Brain microvascular endothelial cell (primary cell): ENCODE measurements around the gene TBC1D4.
A peak's percentile ranks its signal among the peaks of the same experiment; 100 is the strongest.

Experiments
- DNase-seq: peaks from one replicate; pipeline ENCODE4 v3.0.0-alpha.2; 2020
- H3K27ac ChIP-seq: fragments of 250-450 bp; sonication (Bioruptor Pico); 2 replicates; pipeline ENCODE4 v1.5.1; 2020; ENCODE audit warnings: mild to moderate bottlenecking, moderate library complexity
- H3K27me3 ChIP-seq: fragments of 250-450 bp; sonication (Bioruptor Pico); replicated peaks from 2 replicates; pipeline ENCODE4 v1.5.1; 2020; ENCODE audit warnings: mild to moderate bottlenecking
- H3K36me3 ChIP-seq: fragments of 250-450 bp; sonication (Bioruptor Pico); replicated peaks from 2 replicates; pipeline ENCODE4 v1.5.1; 2020; ENCODE audit warnings: mild to moderate bottlenecking
- H3K4me3 ChIP-seq: 2 replicates; pipeline ENCODE4 v1.5.1; 2011; ENCODE audit warnings: low read depth, mild to moderate bottlenecking, control low read depth, low read length, moderate library complexity
- in situ Hi-C: cut with HindIII; loops from 2 replicates; pipeline ENCODE4 v1.10.0; 2017; ENCODE audit warnings: low sequenced_read_pairs, low pct_ligation_motif_present
- TF ChIP-seq, protein P1 (sequence below): IDR thresholded peaks from 2 replicates; pipeline ENCODE4 v1.5.1; 2011; ENCODE audit warnings: low read depth, mild to moderate bottlenecking, moderate library complexity, low read length, control low read depth, inconsistent platforms; ENCODE audit errors: missing control alignments

TBC1D4 gene

DNA sequence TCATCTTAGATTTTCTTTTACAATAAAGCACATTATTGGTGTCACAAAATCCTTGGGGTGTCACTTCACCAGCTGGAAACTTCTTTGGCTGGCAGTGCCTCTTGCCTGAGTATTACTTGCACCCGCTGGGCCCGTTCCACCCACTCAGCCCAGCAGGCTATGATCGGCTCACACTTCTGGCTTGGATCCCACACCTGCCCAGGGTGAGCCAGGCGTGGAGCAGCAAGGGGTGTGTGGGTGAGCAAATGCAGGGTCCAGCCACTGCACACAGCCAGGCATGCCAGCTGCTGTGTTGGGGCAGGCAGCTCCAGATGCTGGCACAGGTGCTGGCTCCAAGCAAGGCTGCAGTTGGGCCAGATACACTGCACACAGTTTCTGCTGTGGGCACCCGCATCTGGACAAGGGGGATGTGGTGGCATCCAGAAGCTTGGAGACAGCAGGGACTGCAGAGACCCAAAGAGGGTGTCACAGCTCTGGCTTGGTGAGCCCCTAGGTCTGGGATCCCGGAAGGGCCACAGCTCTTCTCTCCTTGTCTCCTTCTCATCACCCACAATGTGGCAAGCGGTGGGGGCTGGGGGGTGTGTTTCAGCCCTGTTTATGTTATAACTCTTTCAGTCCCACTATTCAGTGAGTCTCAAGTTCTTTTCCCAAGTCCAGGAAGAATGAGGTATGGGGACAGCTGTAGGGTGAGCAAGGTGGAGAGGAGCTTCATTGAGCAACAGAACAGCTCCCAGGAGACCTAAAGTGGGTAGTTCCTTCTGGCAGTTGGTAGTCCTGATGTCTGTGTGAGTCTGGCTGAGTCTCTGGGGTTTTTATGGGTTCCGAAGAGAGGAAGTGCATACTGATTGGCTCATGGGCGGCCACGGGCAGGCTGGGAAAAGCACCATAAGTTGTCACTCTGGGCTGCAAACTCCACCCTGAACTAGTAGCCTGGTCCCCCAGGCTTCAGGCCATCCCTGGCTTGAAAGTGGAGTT lies 25.3 kb upstream of the TBC1D4 start:
- Histone ChIP-seq H3K27me3 (no peaks in the 10 kb centered on the region), H3K27ac (no peak overlapping the region), H3K4me3 (no peak overlapping the region), H3K36me3 (no peaks in the 10 kb centered on the region)
- TF ChIP-seq, protein P1, sequence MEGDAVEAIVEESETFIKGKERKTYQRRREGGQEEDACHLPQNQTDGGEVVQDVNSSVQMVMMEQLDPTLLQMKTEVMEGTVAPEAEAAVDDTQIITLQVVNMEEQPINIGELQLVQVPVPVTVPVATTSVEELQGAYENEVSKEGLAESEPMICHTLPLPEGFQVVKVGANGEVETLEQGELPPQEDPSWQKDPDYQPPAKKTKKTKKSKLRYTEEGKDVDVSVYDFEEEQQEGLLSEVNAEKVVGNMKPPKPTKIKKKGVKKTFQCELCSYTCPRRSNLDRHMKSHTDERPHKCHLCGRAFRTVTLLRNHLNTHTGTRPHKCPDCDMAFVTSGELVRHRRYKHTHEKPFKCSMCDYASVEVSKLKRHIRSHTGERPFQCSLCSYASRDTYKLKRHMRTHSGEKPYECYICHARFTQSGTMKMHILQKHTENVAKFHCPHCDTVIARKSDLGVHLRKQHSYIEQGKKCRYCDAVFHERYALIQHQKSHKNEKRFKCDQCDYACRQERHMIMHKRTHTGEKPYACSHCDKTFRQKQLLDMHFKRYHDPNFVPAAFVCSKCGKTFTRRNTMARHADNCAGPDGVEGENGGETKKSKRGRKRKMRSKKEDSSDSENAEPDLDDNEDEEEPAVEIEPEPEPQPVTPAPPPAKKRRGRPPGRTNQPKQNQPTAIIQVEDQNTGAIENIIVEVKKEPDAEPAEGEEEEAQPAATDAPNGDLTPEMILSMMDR: no peak
- in situ Hi-C loops: no loop called here
- DNase-seq: no peak

DNA sequence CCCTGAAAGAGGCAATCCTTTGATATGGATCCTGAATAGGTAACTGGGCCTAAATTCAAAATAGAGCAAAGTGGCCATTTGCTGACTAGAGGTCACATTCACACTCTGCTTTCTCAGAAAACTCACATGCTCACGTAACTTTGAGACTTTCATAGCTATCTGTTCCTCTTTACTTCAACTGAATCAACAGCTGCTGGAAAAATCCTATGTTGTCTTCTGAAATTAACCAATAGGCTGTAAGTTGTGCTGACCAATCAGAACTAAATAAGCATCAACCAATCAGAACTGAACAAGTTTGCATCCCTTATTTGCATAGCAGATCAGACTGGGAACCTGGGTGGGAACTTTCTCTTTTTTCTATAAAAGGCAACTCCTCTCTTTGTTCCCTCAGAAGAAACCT lies 24.0 kb upstream of the TBC1D4 start:
- Histone ChIP-seq H3K27ac (no peak overlapping the region), H3K27me3 (no peaks in the 10 kb centered on the region), H3K36me3 (no peaks in the 10 kb centered on the region), H3K4me3 (no peak overlapping the region)
- no peak for DNase-seq
- in situ Hi-C loops: no loop called here
- TF ChIP-seq, protein P1: no peak

DNA sequence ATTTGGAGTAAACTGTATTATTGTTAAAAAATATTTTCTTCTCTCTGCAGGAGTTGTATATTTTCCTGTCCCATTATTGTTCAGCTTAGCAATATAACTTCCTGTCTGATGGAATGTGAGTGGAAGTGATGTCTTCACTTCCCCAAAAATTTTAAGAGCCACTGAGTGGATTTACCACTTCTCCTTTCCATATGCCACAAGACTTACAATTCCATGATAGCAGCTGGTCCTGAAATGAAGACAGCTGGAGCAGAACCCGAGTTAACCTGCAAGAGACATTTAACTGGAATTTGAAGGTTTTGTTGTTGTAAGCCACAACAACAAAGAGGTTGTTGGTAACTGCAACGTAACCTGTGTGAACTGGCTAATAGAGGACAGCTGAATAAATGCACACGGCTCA lies 23.4 kb upstream of the TBC1D4 start:
- Histone ChIP-seq H3K27ac (no peak overlapping the region), H3K4me3 (no peak overlapping the region), H3K36me3 (no peaks in the 10 kb centered on the region), H3K27me3 (no peaks in the 10 kb centered on the region)
- no peak for DNase-seq
- TF ChIP-seq, protein P1: no peak
- in situ Hi-C loops: no loop called here

DNA sequence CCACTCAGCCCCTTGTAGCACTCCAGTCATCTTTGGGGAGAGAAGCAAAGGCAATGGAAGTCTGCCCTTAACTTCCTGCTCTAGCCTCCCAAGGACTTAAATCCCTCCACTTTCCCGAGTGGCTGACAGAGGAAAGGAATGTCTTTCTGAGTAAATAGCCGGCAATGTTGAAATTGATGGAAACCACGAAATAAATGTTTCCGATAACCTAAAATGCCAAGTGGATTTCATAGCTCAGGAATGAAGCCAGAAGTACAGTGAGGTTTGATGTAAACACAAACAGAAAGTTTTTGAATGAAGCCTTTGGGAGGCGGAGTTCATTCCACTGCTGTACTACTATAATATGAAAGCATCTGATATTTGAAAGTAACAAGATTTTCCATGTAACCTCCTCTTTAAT lies 14.0 kb upstream of the TBC1D4 start:
- Histone ChIP-seq H3K4me3 (no peak overlapping the region), H3K27ac (no peak overlapping the region), H3K27me3 (no peaks in the 10 kb centered on the region), H3K36me3 (no peaks in the 10 kb centered on the region)
- TF ChIP-seq, protein P1: no peak
- in situ Hi-C loops: no loop called here
- peak; percentile 52 for DNase-seq

DNA sequence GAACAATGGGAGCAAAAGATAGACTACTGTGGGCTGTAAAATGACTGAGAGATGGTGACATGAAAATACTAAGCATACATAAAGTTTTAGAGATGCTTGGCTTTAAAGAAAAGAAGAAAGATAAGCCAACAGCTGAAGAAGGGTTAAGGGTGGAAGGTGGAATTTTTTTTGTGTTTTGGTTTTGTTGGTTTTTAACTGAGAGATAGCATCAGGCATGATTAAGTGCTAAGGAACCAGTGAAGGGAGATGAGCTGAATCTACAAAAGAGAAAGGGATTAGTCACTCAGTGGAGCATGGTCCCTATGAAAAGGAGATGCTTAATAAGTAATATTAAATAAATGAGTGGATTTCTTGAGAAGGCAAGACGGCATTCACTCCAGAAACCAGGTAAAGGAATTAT lies 12.5 kb upstream of the TBC1D4 start:
- Histone ChIP-seq H3K36me3 (no peaks in the 10 kb centered on the region), H3K27me3 (no peaks in the 10 kb centered on the region), H3K4me3 (no peak overlapping the region), H3K27ac (no peak overlapping the region)
- in situ Hi-C loops: no loop called here
- TF ChIP-seq, protein P1: no peak
- DNase-seq: peak; percentile 42
